Suprapubic skin (tissue), 4 donors: ENCODE data around the gene PIPOX.

Experiments
- EP300 ChIP-seq: sonication (generic); formaldehyde crosslinking; IDR thresholded peaks from one replicate; pipeline ENCODE4 v1.6.1; 2017; ENCODE audit warnings: antibody characterized with exemption
- POLR2A ChIP-seq, 2 donors: fragments of 450-650 bp; IDR thresholded peaks; one replicate each; pipeline ENCODE4 v1.6.1; 2017; ENCODE audit warnings: antibody characterized with exemption in 2 of 2, mild to moderate bottlenecking in 2 of 2, moderate library complexity in 2 of 2
- POLR2AphosphoS5 ChIP-seq, 3 donors: sonication (generic); formaldehyde crosslinking; IDR thresholded peaks; one replicate each; pipeline ENCODE4 v1.6.1; 2017; ENCODE audit warnings: antibody characterized with exemption in 3 of 3
- TF ChIP-seq, protein P1 (sequence below), 2 donors: fragments of 200-600 bp in 1 of 2; fragments of 450-650 bp in 1 of 2; sonication (generic) in 1 of 2; IDR thresholded peaks; one replicate each; pipeline ENCODE4 v1.5.1; 2016 to 2019; ENCODE audit warnings: antibody characterized with exemption in 2 of 2, mild to moderate bottlenecking in 1 of 2, moderate library complexity in 1 of 2

DNA sequence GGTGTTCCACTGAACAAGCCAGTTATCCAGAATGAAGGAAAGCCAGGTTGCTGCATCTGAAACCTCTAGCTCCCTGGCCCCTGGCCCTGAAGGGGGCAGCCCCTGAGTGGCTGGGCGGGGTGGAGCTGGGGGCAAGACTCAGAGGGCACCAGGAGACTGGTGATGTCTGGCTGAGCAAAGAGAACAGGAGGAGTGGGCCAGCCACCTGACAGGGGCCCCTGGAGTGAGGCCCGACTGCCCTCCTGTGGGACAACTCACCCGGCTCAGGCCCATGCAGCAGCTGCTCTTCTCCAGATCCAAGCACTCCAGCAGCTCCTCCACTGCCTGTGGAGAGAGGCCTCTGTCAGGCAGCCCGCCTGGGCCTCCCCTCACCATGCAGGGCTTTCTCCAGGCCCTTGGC, 60.4 kb downstream of the PIPOX start:
- TF ChIP-seq, protein P1, sequence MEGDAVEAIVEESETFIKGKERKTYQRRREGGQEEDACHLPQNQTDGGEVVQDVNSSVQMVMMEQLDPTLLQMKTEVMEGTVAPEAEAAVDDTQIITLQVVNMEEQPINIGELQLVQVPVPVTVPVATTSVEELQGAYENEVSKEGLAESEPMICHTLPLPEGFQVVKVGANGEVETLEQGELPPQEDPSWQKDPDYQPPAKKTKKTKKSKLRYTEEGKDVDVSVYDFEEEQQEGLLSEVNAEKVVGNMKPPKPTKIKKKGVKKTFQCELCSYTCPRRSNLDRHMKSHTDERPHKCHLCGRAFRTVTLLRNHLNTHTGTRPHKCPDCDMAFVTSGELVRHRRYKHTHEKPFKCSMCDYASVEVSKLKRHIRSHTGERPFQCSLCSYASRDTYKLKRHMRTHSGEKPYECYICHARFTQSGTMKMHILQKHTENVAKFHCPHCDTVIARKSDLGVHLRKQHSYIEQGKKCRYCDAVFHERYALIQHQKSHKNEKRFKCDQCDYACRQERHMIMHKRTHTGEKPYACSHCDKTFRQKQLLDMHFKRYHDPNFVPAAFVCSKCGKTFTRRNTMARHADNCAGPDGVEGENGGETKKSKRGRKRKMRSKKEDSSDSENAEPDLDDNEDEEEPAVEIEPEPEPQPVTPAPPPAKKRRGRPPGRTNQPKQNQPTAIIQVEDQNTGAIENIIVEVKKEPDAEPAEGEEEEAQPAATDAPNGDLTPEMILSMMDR (IDR thresholded peaks at IDR 0.05), result no peak
- TF ChIP-seq POLR2A (IDR thresholded peaks at IDR 0.05) (no peak), POLR2AphosphoS5 (IDR thresholded peaks at IDR 0.05) (no peak), EP300 (no peak)
